OCI-LY1 (cell line): ENCODE results near the gene CHMP4B.

Source experiments
- H2AFZ ChIP-seq: fragments of 200-600 bp; sonication (generic), shearing (Covaris generic); 2 replicates; pipeline ENCODE4 v1.6.0; 2014; ENCODE audit warnings: antibody characterized with exemption, mild to moderate bottlenecking, low read length
- H3F3A ChIP-seq: fragments of 200-600 bp; sonication (generic), shearing (Covaris generic); 2 replicates; pipeline ENCODE4 v1.6.0; 2014; ENCODE audit warnings: mild to moderate bottlenecking, antibody characterized with exemption, low read length, moderate library complexity; ENCODE audit not compliant: insufficient read depth
- H3K27ac ChIP-seq: fragments of 200-600 bp; sonication (generic); 2 replicates; pipeline ENCODE4 v1.5.1; 2014; ENCODE audit warnings: low read length, mixed run types, mild to moderate bottlenecking, low read depth; ENCODE audit not compliant: poor library complexity, severe bottlenecking
- H3K27me3 ChIP-seq: fragments of 200-600 bp; sonication (generic); 2 replicates; pipeline ENCODE4 v1.6.0; 2014; ENCODE audit warnings: antibody characterized with exemption, mild to moderate bottlenecking, low read length, moderate library complexity; ENCODE audit not compliant: insufficient read depth
- H3K36me3 ChIP-seq: fragments of 200-600 bp; sonication (generic); 2 replicates; pipeline ENCODE4 v1.6.1; 2014; ENCODE audit warnings: mild to moderate bottlenecking, antibody characterized with exemption, low read length, moderate library complexity, mixed read lengths; ENCODE audit not compliant: insufficient read depth
- H3K4me1 ChIP-seq: fragments of 200-600 bp; sonication (generic); 2 replicates; pipeline ENCODE4 v1.5.1; 2014; ENCODE audit warnings: mild to moderate bottlenecking, low read length, moderate library complexity; ENCODE audit not compliant: insufficient read depth, severe bottlenecking
- H3K4me2 ChIP-seq: fragments of 200-600 bp; sonication (generic), shearing (Covaris generic); 2 replicates; pipeline ENCODE4 v1.6.1; 2014; ENCODE audit warnings: low read length
- H3K4me3 ChIP-seq: fragments of 200-600 bp; sonication (generic); 2 replicates; pipeline ENCODE4 v1.5.1; 2014; ENCODE audit warnings: low read length, low read depth, mild to moderate bottlenecking, mixed read lengths; ENCODE audit not compliant: poor library complexity, severe bottlenecking
- H3K79me2 ChIP-seq: fragments of 200-600 bp; shearing (Covaris generic); 2 replicates; pipeline ENCODE4 v1.6.1; 2016; ENCODE audit warnings: mixed run types, low read length, mixed read lengths; ENCODE audit not compliant: insufficient read depth
- H3K9ac ChIP-seq: fragments of 200-600 bp; sonication (generic), shearing (Covaris generic); 2 replicates; pipeline ENCODE4 v1.6.1; 2014; ENCODE audit warnings: mild to moderate bottlenecking, low read length, mixed read lengths
- H3K9me2 ChIP-seq: fragments of 200-600 bp; sonication (generic), shearing (Covaris generic); 2 replicates; pipeline ENCODE4 v1.6.1; 2014; ENCODE audit warnings: low read depth, mild to moderate bottlenecking, low read length, mixed read lengths
- H3K9me3 ChIP-seq: fragments of 200-600 bp; shearing (Covaris generic); 2 replicates; pipeline ENCODE4 v1.6.1; 2014; ENCODE audit warnings: low read length, mixed read lengths
- H4K20me1 ChIP-seq: fragments of 200-600 bp; sonication (generic), shearing (Covaris generic); 2 replicates; pipeline ENCODE4 v1.6.0; 2016; ENCODE audit warnings: mild to moderate bottlenecking, low read length; ENCODE audit not compliant: insufficient read depth
- CTCF ChIP-seq: fragments of 200-600 bp; sonication (generic), shearing (Covaris generic); IDR thresholded peaks from 2 replicates; pipeline ENCODE4 v1.5.1; 2017; ENCODE audit warnings: mild to moderate bottlenecking, antibody characterized with exemption, low read length, moderate library complexity, mixed read lengths
- EZH2 ChIP-seq: fragments of 200-600 bp; sonication (generic), shearing (Covaris generic); IDR thresholded peaks from 2 replicates; pipeline ENCODE4 v1.8.0; 2017; ENCODE audit warnings: borderline replicate concordance, mixed run types, mild to moderate bottlenecking, antibody characterized with exemption, low read length, moderate library complexity, mixed read lengths

Gene CHMP4B

GRCh38 chr20:33866398-33867100 lies 55.4 kb downstream of the CHMP4B start:
- peaks cover 20% of the 10 kb centered on the region for H3K4me1 ChIP-seq
- no peak for TF ChIP-seq EZH2
- no peak for TF ChIP-seq CTCF
- H3K9me3 ChIP-seq: no peaks in the 10 kb centered on the region

GRCh38 chr20:33868042-33868441 lies 56.9 kb downstream of the CHMP4B start:
- Histone ChIP-seq H3K9me3 (no peaks in the 10 kb centered on the region), H3K4me3 (no peak overlapping the region), H3K27me3 (no peaks in the 10 kb centered on the region), H2AFZ (no peak overlapping the region), H3K9me2 (no peaks in the 10 kb centered on the region), H3K4me1 (peaks cover 12% of the 10 kb centered on the region), H3F3A (no peaks in the 10 kb centered on the region), H3K4me2 (no peak overlapping the region), H3K9ac (no peak overlapping the region), H4K20me1 (no peaks in the 10 kb centered on the region), H3K79me2 (no peaks in the 10 kb centered on the region), H3K27ac (no peak overlapping the region), H3K36me3 (no peaks in the 10 kb centered on the region)
- TF ChIP-seq EZH2: no peak
- no peak for TF ChIP-seq CTCF

More at GRCh38 chr20:33866398-33867100, 55.4 kb downstream of the CHMP4B start:
- H3K9me2 ChIP-seq: no peaks in the 10 kb centered on the region
- no peak overlapping the region for H2AFZ ChIP-seq
- no peaks in the 10 kb centered on the region for H3K27me3 ChIP-seq
- H4K20me1 ChIP-seq: no peaks in the 10 kb centered on the region
- H3K4me3 ChIP-seq: no peak overlapping the region
- no peak overlapping the region for H3K4me2 ChIP-seq
- H3K79me2 ChIP-seq: no peaks in the 10 kb centered on the region
- no peaks in the 10 kb centered on the region for H3F3A ChIP-seq
- no peaks in the 10 kb centered on the region for H3K36me3 ChIP-seq
- no peak overlapping the region for H3K27ac ChIP-seq
- no peak overlapping the region for H3K9ac ChIP-seq

GRCh38 chr20:33868595-33868994 lies 57.4 kb downstream of the CHMP4B start:
- no peaks in the 10 kb centered on the region for H3K9me3 ChIP-seq
- H3K27me3 ChIP-seq: no peaks in the 10 kb centered on the region
- H3K4me3 ChIP-seq: no peak overlapping the region
- H3K36me3 ChIP-seq: no peaks in the 10 kb centered on the region
- no peak overlapping the region for H3K4me2 ChIP-seq
- TF ChIP-seq EZH2 (no peak), CTCF (no peak)
- peaks cover 8% of the 10 kb centered on the region for H3K4me1 ChIP-seq
- H3K9ac ChIP-seq: no peak overlapping the region
- H2AFZ ChIP-seq: no peak overlapping the region
- H3F3A ChIP-seq: no peaks in the 10 kb centered on the region
- no peaks in the 10 kb centered on the region for H3K79me2 ChIP-seq
- H4K20me1 ChIP-seq: no peaks in the 10 kb centered on the region
- no peaks in the 10 kb centered on the region for H3K9me2 ChIP-seq
- H3K27ac ChIP-seq: no peak overlapping the region
